HCT116 (cell line): ENCODE data around the gene SLC12A4. TPM values are rescaled to one million over a fixed set of nuclear protein-coding genes. Genes with fewer than 3 reads are reported as not detected.
A peak's percentile ranks its signal among the peaks of the same experiment; 100 is the strongest.

Experiments
- ATAC-seq: fragments of 200-7000 bp; cut with Tn5 transposase; 2 replicates; pipeline ENCODE4 v1.9.1; 2020; ENCODE audit warnings: mild to moderate bottlenecking, moderate library complexity
- BruUV-seq: library from RNA; stranded (reverse); fragments of 400-500 nt; replicated peaks from 2 replicates; lab custom pipeline; 2021; lab: Mats Ljungman, UMichigan
- CTCF ChIA-PET: fragments of 300-600 bp; sonication (Branson Sonifier 250); formaldehyde crosslinking; loops from one replicate; lab custom pipeline; 2021; ENCODE audit warnings: antibody characterized with exemption; lab: Charles Lee
- POLR2A ChIA-PET: fragments of 300-600, 350-600 bp; sonication (Branson Sonifier 250); formaldehyde crosslinking; loops from one replicate; lab custom pipeline; 2021; ENCODE audit warnings: antibody characterized with exemption; lab: Charles Lee
- RAD21 ChIA-PET, 2 experiments: fragments of 300-600 bp; sonication (Branson Sonifier 250); formaldehyde crosslinking; loops; one replicate each; lab custom pipeline; 2023; ENCODE audit warnings: low total read pairs in 2 of 2; ENCODE audit not compliant: uncharacterized antibody in 2 of 2, unreplicated experiment in 2 of 2, low non-redundant PET in 1 of 2; lab: Charles Lee
- DNase-seq: peaks from one replicate; pipeline ENCODE4 v3.0.0-alpha.2; 2010; ENCODE audit warnings: low read depth, low spot score
- H2AFZ ChIP-seq: fragments of 200-600 bp; shearing (Covaris generic), sonication (generic); 2 replicates; pipeline ENCODE4 v1.6.1; 2017; ENCODE audit warnings: low read depth, mixed run types, mixed read lengths, antibody characterized with exemption, low read length; ENCODE audit not compliant: poor library complexity, severe bottlenecking
- H3K27ac ChIP-seq: 2 replicates; pipeline ENCODE4 v1.5.1; 2012; ENCODE audit warnings: low read depth, low read length
- H3K27me3 ChIP-seq: fragments of 200-600 bp; sonication (generic); 2 replicates; pipeline ENCODE4 v1.6.1; 2016; ENCODE audit warnings: mixed run types, low read length, mixed read lengths; ENCODE audit not compliant: insufficient read depth
- H3K36me3 ChIP-seq, 2 experiments: fragments of 200-500 bp in 1 of 2; fragments of 200-600 bp in 1 of 2; sonication (Bioruptor generic) in 1 of 2; sonication (generic) in 1 of 2; 2 replicates each; pipeline versions ENCODE4 v1.5.1 to v1.6.1; 2014 to 2016; ENCODE audit warnings: low read length in 2 of 2, inconsistent platforms in 1 of 2, mixed read lengths in 1 of 2, mixed run types in 1 of 2; ENCODE audit not compliant: insufficient read depth in 2 of 2, control insufficient read depth in 1 of 2
- H3K4me1 ChIP-seq, 2 experiments: fragments of 200-600 bp in 1 of 2; sonication (generic) in 1 of 2; 2 replicates each; pipeline versions ENCODE4 v1.5.1 to v1.6.1; 2012 to 2017; ENCODE audit warnings: low read length in 2 of 2, inconsistent platforms in 1 of 2, mild to moderate bottlenecking in 1 of 2, mixed read lengths in 1 of 2, mixed run types in 1 of 2, moderate library complexity in 1 of 2; ENCODE audit not compliant: insufficient read depth in 2 of 2, control insufficient read depth in 1 of 2
- H3K4me2 ChIP-seq: fragments of 200-600 bp; sonication (generic); 2 replicates; pipeline ENCODE4 v1.6.1; 2017; ENCODE audit warnings: mixed run types, low read length, mixed read lengths
- H3K4me3 ChIP-seq, 2 experiments: fragments of 200-600 bp in 1 of 2; sonication (generic) in 1 of 2; replicated peaks in 1 of 2; 2 replicates each; pipeline ENCODE4 v1.5.1; 2011 to 2016; ENCODE audit warnings: low read length in 2 of 2, control low read depth in 1 of 2, low read depth in 1 of 2, mild to moderate bottlenecking in 1 of 2, mixed read lengths in 1 of 2, mixed run types in 1 of 2
- H3K79me2 ChIP-seq: fragments of 200-600 bp; sonication (generic); 2 replicates; pipeline ENCODE4 v1.6.1; 2017; ENCODE audit warnings: mild to moderate bottlenecking, mixed run types, low read length, moderate library complexity, mixed read lengths; ENCODE audit not compliant: insufficient read depth
- H3K9ac ChIP-seq: fragments of 200-600 bp; sonication (generic); 2 replicates; pipeline ENCODE4 v1.6.1; 2016; ENCODE audit warnings: low read length, mixed read lengths
- H3K9me2 ChIP-seq: fragments of 200-600 bp; sonication (generic), shearing (Covaris generic); 2 replicates; pipeline ENCODE4 v1.6.1; 2017; ENCODE audit warnings: mixed run types, mild to moderate bottlenecking, moderate library complexity; ENCODE audit not compliant: insufficient read depth
- H3K9me3 ChIP-seq, 2 experiments: fragments of 200-500 bp in 1 of 2; fragments of 200-600 bp in 1 of 2; sonication (Bioruptor generic) in 1 of 2; sonication (generic) in 1 of 2; 2 replicates each; pipeline ENCODE4 v1.6.1; 2014 to 2017; ENCODE audit warnings: low read length in 2 of 2, mixed read lengths in 2 of 2, inconsistent platforms in 1 of 2, low read depth in 1 of 2, mild to moderate bottlenecking in 1 of 2, mixed run types in 1 of 2, moderate library complexity in 1 of 2; ENCODE audit not compliant: control insufficient read depth in 1 of 2, insufficient read depth in 1 of 2
- H4K20me1 ChIP-seq: fragments of 200-600 bp; sonication (generic), shearing (Covaris generic); 2 replicates; pipeline ENCODE4 v1.6.1; 2017; ENCODE audit warnings: mixed run types, mild to moderate bottlenecking, moderate library complexity; ENCODE audit not compliant: insufficient read depth
- CBX3 ChIP-seq: IDR thresholded peaks from 2 replicates; pipeline ENCODE4 v1.6.1; 2012; ENCODE audit warnings: low read depth
- CEBPB ChIP-seq: IDR thresholded peaks from 2 replicates; pipeline ENCODE4 v1.6.1; 2012; ENCODE audit warnings: low read depth
- ELF1 ChIP-seq: IDR thresholded peaks from 2 replicates; pipeline ENCODE4 v1.6.1; 2012; ENCODE audit warnings: low read depth, borderline replicate concordance
- POLR2A ChIP-seq: IDR thresholded peaks from 2 replicates; pipeline ENCODE4 v1.7.0; 2011; ENCODE audit warnings: borderline replicate concordance; ENCODE audit not compliant: insufficient read depth, insufficient read length; ENCODE audit errors: extremely low read depth
- REST ChIP-seq: IDR thresholded peaks from 2 replicates; pipeline ENCODE4 v1.6.1; 2012; ENCODE audit warnings: low read depth
- SP1 ChIP-seq: IDR thresholded peaks from 2 replicates; pipeline ENCODE4 v1.6.1; 2012; ENCODE audit warnings: low read depth
- SRF ChIP-seq: IDR thresholded peaks from 2 replicates; pipeline ENCODE4 v1.6.1; 2012; ENCODE audit warnings: low read depth
- YY1 ChIP-seq: IDR thresholded peaks from 2 replicates; pipeline ENCODE4 v1.6.1; 2011; ENCODE audit warnings: low read length, low read depth, moderate library complexity, mild to moderate bottlenecking; ENCODE audit not compliant: insufficient replicate concordance; ENCODE audit errors: extremely low read depth
- intact Hi-C: fragments of 100-400 bp; cut with micrococcal nuclease; formaldehyde crosslinking; loops from 2 replicates; pipeline ENCODE4 v1.10.0; 2022
- total RNA-seq: library from RNA; stranded (reverse); gene quantifications from one replicate; pipeline ENCODE4 v1.2.1, GENCODE V29; 2021; ENCODE audit not compliant: unreplicated experiment
- TF ChIP-seq, protein P1 (sequence below): IDR thresholded peaks from 2 replicates; pipeline ENCODE4 v1.6.1; 2012
- TF ChIP-seq, protein P2 (sequence below): IDR thresholded peaks from 2 replicates; pipeline ENCODE4 v1.6.1; 2012
- TF ChIP-seq, protein P3 (sequence below), 3 experiments: fragments of 200-600 bp in 1 of 3; sonication (generic) in 1 of 3; IDR thresholded peaks in 2 of 3; conservative IDR thresholded peaks in 1 of 3; 2 replicates each; pipeline ENCODE4 v1.5.1; 2012 to 2017; ENCODE audit warnings: low read depth in 2 of 3, low read length in 2 of 3, antibody characterized with exemption in 1 of 3, borderline replicate concordance in 1 of 3, control low read depth in 1 of 3, mild to moderate bottlenecking in 1 of 3, mixed read lengths in 1 of 3, mixed run types in 1 of 3, moderate library complexity in 1 of 3; ENCODE audit not compliant: insufficient read depth in 1 of 3

The SLC12A4 gene
- total RNA-seq, 1 experiment from 2014 or later: 46.0 TPM

- ATAC-seq (peak; percentile 30; the same call in 1 of the 2 replicates), DNase-seq (no peak)
- Histone ChIP-seq H3K36me3 (no peaks in the 10 kb centered on the region), H3K79me2 (no peaks in the 10 kb centered on the region), H2AFZ (no peak overlapping the region), H4K20me1 (no peaks in the 10 kb centered on the region), H3K27ac (peak overlapping the region; percentile 17), H3K9me3 (no peaks in the 10 kb centered on the region), H3K9ac (peak overlapping the region; percentile 36), H3K4me2 (peak overlapping the region; percentile 64), H3K27me3 (no peaks in the 10 kb centered on the region), H3K4me3 (no peak overlapping the region), H3K9me2 (no peaks in the 10 kb centered on the region), H3K4me1 (peaks cover 12 to 16% of the 10 kb centered on the region in 2 experiments)
- no peak for TF ChIP-seq YY1
- TF ChIP-seq CBX3: no peak
- BruUV-seq: no TSS peak
- CTCF ChIA-PET: interaction anchor here (0.6 to 1.0 kb wide), 2 partner anchors 34 to 101 kb away, joined by 3 read pairs; no protein-coding TSS in a partner anchor
- POLR2A ChIA-PET: no interaction called here
- intact Hi-C loops: no loop called here
- RAD21 ChIA-PET: interaction anchor here in 1 of 2 experiments (0.5 kb wide), 1 partner anchor 140 kb away, joined by 4 read pairs; no protein-coding TSS in a partner anchor
These were observed 51.1 kb downstream of the SLC12A4 start for GRCh38 chr16:67917140-67917851.

DNA sequence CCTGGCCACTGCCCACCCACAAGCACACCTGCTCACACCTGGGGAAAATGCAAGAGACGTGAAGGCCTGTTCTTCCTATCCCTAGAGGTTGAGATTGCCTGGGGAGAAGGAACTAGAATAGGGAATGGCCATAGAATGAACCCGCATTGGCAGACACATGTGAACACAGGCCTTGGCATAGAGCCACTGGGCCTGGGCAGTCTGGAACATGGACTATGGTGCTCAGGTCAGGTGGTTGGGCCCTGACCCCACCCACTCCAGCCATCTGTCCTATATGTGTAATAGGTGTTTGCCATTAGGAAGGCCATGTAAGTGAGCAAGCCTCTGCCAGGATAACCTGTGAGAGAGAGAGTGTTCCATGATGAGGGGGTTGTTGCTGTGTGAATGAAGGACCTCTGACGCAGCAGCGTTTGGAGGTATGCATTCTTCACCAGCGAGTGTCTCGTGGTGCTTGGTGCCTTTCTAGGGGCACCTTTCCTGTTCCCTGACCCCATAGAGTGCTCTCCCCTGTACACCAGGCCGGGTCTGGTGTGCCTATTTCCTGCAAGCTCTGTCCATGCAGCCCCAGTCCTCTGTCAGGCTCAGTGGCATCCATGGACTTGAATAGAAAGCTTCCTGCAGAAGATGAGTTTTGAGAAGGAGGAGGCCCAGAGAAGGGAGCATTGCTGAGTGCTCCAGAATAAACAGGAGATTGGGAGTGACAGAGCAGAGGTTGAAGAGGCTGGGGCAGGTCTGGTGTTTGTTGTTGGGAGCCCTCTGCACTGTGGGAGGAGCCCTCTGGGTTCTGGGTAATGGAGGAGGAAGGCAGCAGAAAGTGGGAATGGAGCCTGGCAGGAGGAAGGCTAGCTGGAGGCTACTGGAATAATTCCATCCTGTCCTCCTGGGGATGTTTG, 52.4 kb downstream of the SLC12A4 start:
- no peak overlapping the region for H2AFZ ChIP-seq
- H3K36me3 ChIP-seq: no peaks in the 10 kb centered on the region; a peak in 1 of 4 replicates
- ChIA-PET RAD21 (no interaction called here), CTCF (no interaction called here), POLR2A (no interaction called here)
- no peaks in the 10 kb centered on the region for H3K27me3 ChIP-seq
- H3K4me2 ChIP-seq: no peak overlapping the region
- H3K4me3 ChIP-seq: no peak overlapping the region
- intact Hi-C loops: no loop called here
- H3K9me2 ChIP-seq: no peaks in the 10 kb centered on the region
- H3K9me3 ChIP-seq: no peaks in the 10 kb centered on the region
- ATAC-seq (no peak), DNase-seq (no peak)
- H3K27ac ChIP-seq: no peak overlapping the region
- no peaks in the 10 kb centered on the region for H3K79me2 ChIP-seq
- BruUV-seq: no TSS peak
- no peaks in the 10 kb centered on the region for H4K20me1 ChIP-seq
- H3K9ac ChIP-seq: no peak overlapping the region
- peaks cover 12 to 16% of the 10 kb centered on the region in 2 experiments for H3K4me1 ChIP-seq
- TF ChIP-seq, protein P1, sequence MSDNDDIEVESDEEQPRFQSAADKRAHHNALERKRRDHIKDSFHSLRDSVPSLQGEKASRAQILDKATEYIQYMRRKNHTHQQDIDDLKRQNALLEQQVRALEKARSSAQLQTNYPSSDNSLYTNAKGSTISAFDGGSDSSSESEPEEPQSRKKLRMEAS: no peak
- TF ChIP-seq SP1 (no peak), ELF1 (no peak), POLR2A (no peak), SRF (no peak), CEBPB (no peak), REST (no peak)
- TF ChIP-seq, protein P2, sequence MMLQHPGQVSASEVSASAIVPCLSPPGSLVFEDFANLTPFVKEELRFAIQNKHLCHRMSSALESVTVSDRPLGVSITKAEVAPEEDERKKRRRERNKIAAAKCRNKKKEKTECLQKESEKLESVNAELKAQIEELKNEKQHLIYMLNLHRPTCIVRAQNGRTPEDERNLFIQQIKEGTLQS: no peak
- TF ChIP-seq, protein P3, sequence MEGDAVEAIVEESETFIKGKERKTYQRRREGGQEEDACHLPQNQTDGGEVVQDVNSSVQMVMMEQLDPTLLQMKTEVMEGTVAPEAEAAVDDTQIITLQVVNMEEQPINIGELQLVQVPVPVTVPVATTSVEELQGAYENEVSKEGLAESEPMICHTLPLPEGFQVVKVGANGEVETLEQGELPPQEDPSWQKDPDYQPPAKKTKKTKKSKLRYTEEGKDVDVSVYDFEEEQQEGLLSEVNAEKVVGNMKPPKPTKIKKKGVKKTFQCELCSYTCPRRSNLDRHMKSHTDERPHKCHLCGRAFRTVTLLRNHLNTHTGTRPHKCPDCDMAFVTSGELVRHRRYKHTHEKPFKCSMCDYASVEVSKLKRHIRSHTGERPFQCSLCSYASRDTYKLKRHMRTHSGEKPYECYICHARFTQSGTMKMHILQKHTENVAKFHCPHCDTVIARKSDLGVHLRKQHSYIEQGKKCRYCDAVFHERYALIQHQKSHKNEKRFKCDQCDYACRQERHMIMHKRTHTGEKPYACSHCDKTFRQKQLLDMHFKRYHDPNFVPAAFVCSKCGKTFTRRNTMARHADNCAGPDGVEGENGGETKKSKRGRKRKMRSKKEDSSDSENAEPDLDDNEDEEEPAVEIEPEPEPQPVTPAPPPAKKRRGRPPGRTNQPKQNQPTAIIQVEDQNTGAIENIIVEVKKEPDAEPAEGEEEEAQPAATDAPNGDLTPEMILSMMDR (IDR thresholded peaks at IDR 0.05 in 2 of 3, conservative IDR thresholded peaks at IDR 0.05 in 1 of 3; ENCODE audit: borderline replicate concordance in 1 of 3, insufficient read depth in 1 of 3, low read depth in 2 of 3, low read length in 2 of 3): no peak
